IPS DF 19.7 (cell line): ENCODE measurements around the gene FBXL15.

Experiments used
- DNase-seq: peaks from one replicate; pipeline ENCODE4 v3.0.0-alpha.2; 2013; ENCODE audit warnings: low read depth, low spot score

The FBXL15 gene

GRCh38 chr10:102457591-102458150 is 37.0 kb downstream of the FBXL15 start:
- no peak for DNase-seq

- no peak for DNase-seq
These were observed 38.0 kb downstream of the FBXL15 start for GRCh38 chr10:102458656-102459055.

GRCh38 chr10:102460836-102461186 is 40.2 kb downstream of the FBXL15 start:
- no peak for DNase-seq

- no peak for DNase-seq
These were observed 40.8 kb downstream of the FBXL15 start for GRCh38 chr10:102461187-102462054.

- no peak for DNase-seq
These were observed 41.9 kb downstream of the FBXL15 start for GRCh38 chr10:102462512-102463054.

- DNase-seq = no peak
These were observed 43.3 kb downstream of the FBXL15 start for GRCh38 chr10:102463983-102464382.

GRCh38 chr10:102465466-102465865 is 44.8 kb downstream of the FBXL15 start:
- DNase-seq = no peak

- no peak for DNase-seq
These were observed 46.7 kb downstream of the FBXL15 start for GRCh38 chr10:102467318-102467717.

GRCh38 chr10:102467971-102468438 is 47.4 kb downstream of the FBXL15 start:
- no peak for DNase-seq

GRCh38 chr10:102468683-102469082 is 48.0 kb downstream of the FBXL15 start:
- no peak for DNase-seq

- no peak for DNase-seq
These were observed 50.2 kb downstream of the FBXL15 start for GRCh38 chr10:102470579-102471546.
